ENCODE results near the gene DNM3. TPM values are rescaled to one million over a fixed set of nuclear protein-coding genes. Genes with fewer than 3 reads are reported as not detected.
"Not testable (repeated sequence)": the region's sequence is repeated elsewhere in the genome, so short reads cannot be mapped to it uniquely, and the experiment has no call there.

The DNM3 gene
- total and polyA plus RNA-seq, 9 of the 15 experiments (the other 6 are each of a cell fraction or from before 2014, with no cell fraction given) = 0.08 to 0.36 (median 0.22) TPM; not detected in 1

DNA sequence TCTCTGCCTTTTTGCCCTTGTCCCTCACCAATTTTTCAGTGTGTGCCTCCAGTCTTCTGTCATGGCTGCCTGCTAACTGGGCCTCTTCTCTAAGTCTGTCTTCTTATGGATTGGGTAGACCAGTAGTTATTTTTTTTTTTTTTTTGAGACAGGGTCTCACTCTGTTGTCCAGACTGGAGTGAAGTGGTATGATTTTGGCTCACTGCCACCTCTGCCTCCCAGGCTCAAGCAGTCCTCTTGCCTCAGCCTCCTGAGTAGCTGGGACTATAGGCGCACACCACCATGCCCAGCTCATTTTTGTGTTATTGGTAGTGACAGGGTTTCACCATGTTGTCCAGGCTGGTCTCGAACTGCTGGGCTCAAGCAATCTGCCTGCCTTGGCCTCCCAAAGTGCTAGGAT, 41.6 kb upstream of the DNM3 start:
- POLR2A ChIA-PET = interaction anchor here (1.1 to 3.2 kb wide), 6 partner anchors 9 to 56 kb away, joined by 3 to 11 read pairs (median 6); partner anchors contain the start of gene METTL13
- intact Hi-C loops (cut with micrococcal nuclease) = loop anchor here (5.0 kb wide), 1 partner anchor 598 kb away; no protein-coding TSS in a partner anchor
- H3K79me2 ChIP-seq (ENCODE audit: control insufficient read depth, insufficient read depth, low read length); H4K20me1 ChIP-seq (replicated peaks; ENCODE audit: control insufficient read depth, insufficient read depth, low read length); H3K9ac ChIP-seq (ENCODE audit: insufficient read depth in 1 of 2, low read depth in 2 of 2, low read length in 2 of 2); H3K27ac ChIP-seq (ENCODE audit: extremely low read depth, low read depth, low read length); FAIRE-seq; DNase-seq (ENCODE audit: extremely low read depth in 1 of 4, low spot score in 3 of 4); H3K9me1 ChIP-seq (ENCODE audit: control insufficient read depth, insufficient read depth, low read length); H2AFZ ChIP-seq (ENCODE audit: low read depth, low read length); H3K4me1 ChIP-seq (replicated peaks in 1 of 2; ENCODE audit: control insufficient read depth in 2 of 2, insufficient read depth in 2 of 2, low read length in 2 of 2); H3K9me3 ChIP-seq (replicated peaks; ENCODE audit: control insufficient read depth, insufficient read depth, low read depth, low read length); BruUV-seq (replicated peaks); ATAC-seq; H3K27me3 ChIP-seq (ENCODE audit: control insufficient read depth in 2 of 2, insufficient read depth in 2 of 2, low read length in 2 of 2); H3K4me2 ChIP-seq (ENCODE audit: insufficient read depth, low read length); H3K4me3 ChIP-seq: not testable (repeated sequence)
- H3K36me3 ChIP-seq (ENCODE audit: control insufficient read depth, insufficient read depth, low read length) = peaks cover 34% of the 10 kb centered on the region
- in situ Hi-C loops (cut with MboI) = loop anchor here (5.0 to 10.0 kb wide), 2 partner anchors 183 to 595 kb away; no protein-coding TSS in a partner anchor
- TF ChIP-seq ZNF121 (CRISPR knock-in tag; conservative IDR thresholded peaks at IDR 0.05) = peak; percentile 55
- peak; percentile 60 for TF ChIP-seq NFIC (IDR thresholded peaks at IDR 0.05)
- CTCF ChIA-PET (ENCODE audit: low intra/inter-chr PET ratio) = interaction anchor here (1.2 kb wide), 1 partner anchor 188 kb away, joined by 3 read pairs; no protein-coding TSS in a partner anchor
- WGBS (ENCODE audit: insufficient coverage, low coverage, missing lambda C conversion rate) = 100% methylated on average over 2 of the region's 2 CpGs

DNA sequence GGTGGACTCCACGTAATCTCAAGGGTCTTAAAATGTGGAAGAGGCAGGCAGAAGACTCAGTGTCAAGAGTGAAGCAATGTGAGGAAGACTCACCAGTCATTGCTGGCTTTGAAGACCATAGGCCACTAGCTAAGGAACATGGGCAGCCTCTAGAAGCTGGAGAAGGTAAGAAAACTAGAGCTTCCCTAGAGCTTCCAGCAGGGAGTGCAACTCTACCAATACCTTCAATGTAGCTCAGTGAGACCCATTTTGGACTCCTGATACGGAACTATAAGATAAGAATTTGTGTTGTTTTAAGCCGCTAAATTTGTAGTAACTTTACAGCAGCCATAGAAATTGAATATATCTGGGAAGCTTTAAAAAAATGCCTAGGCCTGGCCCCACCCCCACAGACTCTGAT, 41.0 kb upstream of the DNM3 start:
- Histone ChIP-seq H3K79me2 (ENCODE audit: control insufficient read depth, insufficient read depth, low read length) (no peaks in the 10 kb centered on the region), H3K27ac (ENCODE audit: extremely low read depth, low read depth, low read length) (no peak overlapping the region), H4K20me1 (replicated peaks; ENCODE audit: control insufficient read depth, insufficient read depth, low read length) (no peaks in the 10 kb centered on the region), H3K27me3 (ENCODE audit: control insufficient read depth in 2 of 2, insufficient read depth in 2 of 2, low read length in 2 of 2) (no peaks in the 10 kb centered on the region), H3K36me3 (ENCODE audit: control insufficient read depth, insufficient read depth, low read length) (peaks cover 27% of the 10 kb centered on the region), H3K4me2 (ENCODE audit: insufficient read depth, low read length) (no peak overlapping the region), H2AFZ (ENCODE audit: low read depth, low read length) (no peak overlapping the region), H3K4me1 (replicated peaks in 1 of 2; ENCODE audit: control insufficient read depth in 2 of 2, insufficient read depth in 2 of 2, low read length in 2 of 2) (peaks cover 0 to 3% of the 10 kb centered on the region in 2 experiments; a peak in 1 of 5 replicates), H3K9me1 (ENCODE audit: control insufficient read depth, insufficient read depth, low read length) (no peaks in the 10 kb centered on the region), H3K9ac (ENCODE audit: insufficient read depth in 1 of 2, low read depth in 2 of 2, low read length in 2 of 2) (no peak overlapping the region), H3K4me3 (no peak overlapping the region), H3K9me3 (replicated peaks; ENCODE audit: control insufficient read depth, insufficient read depth, low read depth, low read length) (no peaks in the 10 kb centered on the region)
- in situ Hi-C loops (cut with MboI) = loop anchor here (5.0 to 10.0 kb wide), 2 partner anchors 182 to 594 kb away; no protein-coding TSS in a partner anchor
- TF ChIP-seq MCM3 (IDR thresholded peaks at IDR 0.05) (no peak), CTCF (IDR thresholded peaks at IDR 0.05 in 2 of 3, conservative IDR thresholded peaks at IDR 0.05 in 1 of 3; ENCODE audit: insufficient read depth in 2 of 3, low read depth in 1 of 3, low read length in 3 of 3) (peak in 2 of 3 experiments; percentile 11 to 18; a peak in 1 of 6 replicates)
- ATAC-seq (peak; percentile 63), DNase-seq (ENCODE audit: extremely low read depth in 1 of 4, low spot score in 3 of 4) (no peak), FAIRE-seq (no peak)
- ChIA-PET CTCF (ENCODE audit: low intra/inter-chr PET ratio) (interaction anchor here (0.6 to 2.7 kb wide), 5 partner anchors 15 to 631 kb away, joined by 3 to 19 read pairs (median 3); no protein-coding TSS in a partner anchor), POLR2A (interaction anchor here (0.6 to 3.2 kb wide), 6 partner anchors 9 to 57 kb away, joined by 3 to 11 read pairs (median 6); partner anchors contain the start of gene METTL13)
- BruUV-seq (replicated peaks) = no TSS peak
- intact Hi-C loops (cut with micrococcal nuclease) = loop anchor here (5.0 kb wide), 1 partner anchor 597 kb away; no protein-coding TSS in a partner anchor
- WGBS (ENCODE audit: insufficient coverage, low coverage, missing lambda C conversion rate) = 78% methylated on average over 3 of the region's 3 CpGs
